PFSK-1 (cell line): ENCODE measurements around the gene DENR.
"Not testable (repeated sequence)": the region's sequence is repeated elsewhere in the genome, so short reads cannot be mapped to it uniquely, and the experiment has no call there.

Experiments
- POLR2AphosphoS5 ChIP-seq: IDR thresholded peaks from 2 replicates; pipeline ENCODE4 v1.6.1; 2012; ENCODE audit warnings: low read depth, mild to moderate bottlenecking, control low read depth, low read length, moderate library complexity
- SIN3A ChIP-seq: IDR thresholded peaks from 2 replicates; pipeline ENCODE4 v1.6.1; 2012; ENCODE audit warnings: mild to moderate bottlenecking, low read length, moderate library complexity, borderline replicate concordance; ENCODE audit not compliant: insufficient read depth
- TAF1 ChIP-seq: IDR thresholded peaks from 2 replicates; pipeline ENCODE4 v1.6.1; 2012; ENCODE audit warnings: low read length, control low read depth, borderline replicate concordance; ENCODE audit not compliant: insufficient read depth
- TF ChIP-seq, protein P1 (sequence below), 2 experiments: IDR thresholded peaks; 2 replicates each; pipeline versions ENCODE4 v1.6.1 to v1.8.0; 2011 to 2012; ENCODE audit warnings: low read depth in 2 of 2, low read length in 2 of 2, control low read depth in 1 of 2, inconsistent platforms in 1 of 2, mild to moderate bottlenecking in 1 of 2, moderate library complexity in 1 of 2; ENCODE audit not compliant: insufficient read depth in 1 of 2

DNA sequence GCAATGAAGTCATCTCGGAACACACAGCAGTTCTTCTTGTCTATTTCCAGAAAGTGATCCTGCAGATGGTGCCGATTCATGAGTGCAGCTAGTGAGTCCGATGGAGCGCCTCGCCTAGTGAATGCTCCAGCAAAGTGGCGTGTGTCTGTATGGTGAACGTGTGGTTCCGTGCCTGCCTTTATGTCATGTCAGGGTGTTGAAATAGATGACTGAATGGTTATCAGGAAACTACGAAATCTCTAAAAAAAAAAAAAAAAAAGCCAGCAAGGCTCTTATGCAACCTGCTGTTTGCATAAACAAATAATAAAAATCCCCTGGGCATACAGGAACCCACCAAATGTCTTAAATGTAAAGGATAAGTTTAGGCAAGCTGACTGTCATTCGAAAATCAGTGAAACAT lies 36.0 kb upstream of the DENR start, which contains the start of gene HCAR3:
- TF ChIP-seq TAF1, POLR2AphosphoS5, SIN3A: not testable (repeated sequence)
- TF ChIP-seq, protein P1, sequence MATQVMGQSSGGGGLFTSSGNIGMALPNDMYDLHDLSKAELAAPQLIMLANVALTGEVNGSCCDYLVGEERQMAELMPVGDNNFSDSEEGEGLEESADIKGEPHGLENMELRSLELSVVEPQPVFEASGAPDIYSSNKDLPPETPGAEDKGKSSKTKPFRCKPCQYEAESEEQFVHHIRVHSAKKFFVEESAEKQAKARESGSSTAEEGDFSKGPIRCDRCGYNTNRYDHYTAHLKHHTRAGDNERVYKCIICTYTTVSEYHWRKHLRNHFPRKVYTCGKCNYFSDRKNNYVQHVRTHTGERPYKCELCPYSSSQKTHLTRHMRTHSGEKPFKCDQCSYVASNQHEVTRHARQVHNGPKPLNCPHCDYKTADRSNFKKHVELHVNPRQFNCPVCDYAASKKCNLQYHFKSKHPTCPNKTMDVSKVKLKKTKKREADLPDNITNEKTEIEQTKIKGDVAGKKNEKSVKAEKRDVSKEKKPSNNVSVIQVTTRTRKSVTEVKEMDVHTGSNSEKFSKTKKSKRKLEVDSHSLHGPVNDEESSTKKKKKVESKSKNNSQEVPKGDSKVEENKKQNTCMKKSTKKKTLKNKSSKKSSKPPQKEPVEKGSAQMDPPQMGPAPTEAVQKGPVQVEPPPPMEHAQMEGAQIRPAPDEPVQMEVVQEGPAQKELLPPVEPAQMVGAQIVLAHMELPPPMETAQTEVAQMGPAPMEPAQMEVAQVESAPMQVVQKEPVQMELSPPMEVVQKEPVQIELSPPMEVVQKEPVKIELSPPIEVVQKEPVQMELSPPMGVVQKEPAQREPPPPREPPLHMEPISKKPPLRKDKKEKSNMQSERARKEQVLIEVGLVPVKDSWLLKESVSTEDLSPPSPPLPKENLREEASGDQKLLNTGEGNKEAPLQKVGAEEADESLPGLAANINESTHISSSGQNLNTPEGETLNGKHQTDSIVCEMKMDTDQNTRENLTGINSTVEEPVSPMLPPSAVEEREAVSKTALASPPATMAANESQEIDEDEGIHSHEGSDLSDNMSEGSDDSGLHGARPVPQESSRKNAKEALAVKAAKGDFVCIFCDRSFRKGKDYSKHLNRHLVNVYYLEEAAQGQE (IDR thresholded peaks at IDR 0.05; ENCODE audit: insufficient read depth in 1 of 2, low read depth in 2 of 2, low read length in 2 of 2), result not testable (repeated sequence)
